ENCODE results near the gene MIB2.

The MIB2 gene

DNA sequence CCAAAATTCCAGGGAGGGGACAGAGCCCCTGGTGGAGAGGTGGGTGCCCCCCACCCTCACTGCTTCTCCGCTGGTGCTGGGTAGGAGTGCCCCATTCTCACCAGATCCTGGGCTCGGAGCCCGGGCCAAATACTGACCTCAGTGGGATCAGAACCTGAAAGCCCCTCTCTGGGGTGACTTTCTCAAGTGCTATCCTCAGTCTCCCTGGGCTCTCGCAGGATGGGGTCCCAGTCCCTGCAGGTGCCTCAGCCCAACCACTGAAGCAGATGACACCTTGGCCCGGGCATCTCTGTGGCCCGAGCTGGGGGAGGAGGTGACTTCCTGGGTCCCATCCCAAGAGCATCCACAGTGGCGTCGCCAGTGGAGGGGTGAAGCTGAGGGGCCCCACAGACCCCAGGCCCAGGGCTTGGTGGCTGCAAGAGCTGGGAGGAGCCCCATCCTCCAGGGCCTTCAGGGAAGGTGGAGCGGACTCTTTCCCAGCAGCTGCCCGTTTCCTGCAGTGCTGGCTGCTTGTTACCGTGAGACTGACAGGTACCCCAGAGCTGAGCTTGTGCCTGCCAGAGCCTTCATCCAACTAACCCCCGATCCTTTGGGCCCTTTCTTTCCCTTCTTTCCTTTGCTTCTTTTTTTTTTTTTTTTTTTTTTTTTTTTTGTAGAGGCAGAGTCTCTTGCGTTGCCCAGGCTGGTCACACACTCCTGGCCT lies 11.5 kb upstream of the MIB2 start:
- ATAC-seq = no peak
- peak overlapping the region; percentile 74 for H3K27ac Mint-ChIP-seq
- H3K9me3 Mint-ChIP-seq = no peaks in the 10 kb centered on the region
- H3K27me3 Mint-ChIP-seq = peaks cover 13% of the 10 kb centered on the region
- H3K4me3 Mint-ChIP-seq = no peak overlapping the region
- peaks cover 44% of the 10 kb centered on the region for H3K4me1 Mint-ChIP-seq
- H3K36me3 Mint-ChIP-seq = no peaks in the 10 kb centered on the region

DNA sequence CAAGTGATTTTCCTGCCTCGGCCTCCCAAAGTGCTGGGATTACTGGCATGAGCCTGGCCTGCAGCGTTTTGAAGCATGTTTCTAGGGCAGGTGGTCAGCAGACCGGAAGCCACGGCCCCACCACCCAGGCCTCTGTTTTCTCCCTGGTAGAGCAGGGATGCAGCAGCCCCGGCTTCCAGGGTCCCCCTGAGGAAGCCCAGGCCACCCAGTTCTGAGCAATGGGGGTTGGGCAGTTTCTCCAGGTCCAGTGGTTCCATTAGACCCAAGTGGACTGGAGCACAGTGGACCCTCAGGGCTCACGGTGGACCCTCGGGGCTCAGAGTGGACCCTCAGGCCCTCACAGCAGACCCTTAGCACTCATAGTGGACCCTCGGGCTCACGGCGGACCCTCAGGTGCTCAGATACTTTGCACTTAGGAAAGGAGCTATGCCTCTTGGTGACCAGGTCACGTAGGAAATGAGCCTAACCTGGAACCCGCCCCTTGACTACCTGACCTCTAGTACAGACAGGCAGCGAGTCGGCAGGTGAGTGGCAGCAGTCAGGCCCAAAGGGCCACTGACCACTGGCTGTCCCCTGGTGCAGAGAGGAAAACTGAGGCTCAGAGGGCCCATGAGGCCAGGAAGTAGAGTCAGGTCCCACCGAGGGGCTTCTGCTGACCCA lies 10.8 kb upstream of the MIB2 start:
- peaks cover 40% of the 10 kb centered on the region for H3K4me1 Mint-ChIP-seq
- H3K27me3 Mint-ChIP-seq = peaks cover 8% of the 10 kb centered on the region
- H3K36me3 Mint-ChIP-seq = no peaks in the 10 kb centered on the region
- H3K27ac Mint-ChIP-seq = peak overlapping the region; percentile 74
- no peak for ATAC-seq
- no peak overlapping the region for H3K4me3 Mint-ChIP-seq
- H3K9me3 Mint-ChIP-seq = no peaks in the 10 kb centered on the region

DNA sequence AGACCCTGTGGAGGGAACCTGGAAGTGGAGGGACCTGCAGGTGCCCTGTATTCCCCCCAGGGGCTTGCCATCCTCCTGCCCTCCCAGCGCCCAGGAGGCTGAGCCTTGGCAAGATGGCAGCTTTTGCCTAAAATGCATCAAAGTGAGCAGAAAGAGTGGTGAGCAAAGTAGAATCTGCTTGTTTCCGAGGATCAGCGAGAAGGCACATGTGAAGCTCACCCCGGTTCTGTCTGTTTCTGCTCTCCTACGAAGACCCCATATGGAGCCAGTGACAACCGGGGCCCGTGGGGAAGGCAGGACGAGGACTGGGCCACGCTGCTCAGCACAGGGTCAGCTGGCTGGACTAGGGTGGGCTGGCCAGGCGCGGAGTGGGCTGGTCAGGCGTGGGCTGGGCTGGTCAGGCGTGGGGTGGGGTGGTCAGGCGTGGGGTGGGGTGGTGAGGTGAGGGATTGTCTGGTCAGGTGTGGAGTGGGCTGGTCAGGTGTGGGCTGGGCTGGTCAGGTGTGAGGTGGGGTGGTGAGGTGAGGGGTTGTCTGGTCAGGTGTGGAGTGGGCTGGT lies 10.2 kb upstream of the MIB2 start:
- Mint-ChIP-seq H3K36me3 (no peaks in the 10 kb centered on the region), H3K4me1 (peaks cover 40% of the 10 kb centered on the region), H3K27me3 (peaks cover 8% of the 10 kb centered on the region), H3K27ac (peak overlapping the region; percentile 74), H3K4me3 (no peak overlapping the region), H3K9me3 (no peaks in the 10 kb centered on the region)
- no peak for ATAC-seq

DNA sequence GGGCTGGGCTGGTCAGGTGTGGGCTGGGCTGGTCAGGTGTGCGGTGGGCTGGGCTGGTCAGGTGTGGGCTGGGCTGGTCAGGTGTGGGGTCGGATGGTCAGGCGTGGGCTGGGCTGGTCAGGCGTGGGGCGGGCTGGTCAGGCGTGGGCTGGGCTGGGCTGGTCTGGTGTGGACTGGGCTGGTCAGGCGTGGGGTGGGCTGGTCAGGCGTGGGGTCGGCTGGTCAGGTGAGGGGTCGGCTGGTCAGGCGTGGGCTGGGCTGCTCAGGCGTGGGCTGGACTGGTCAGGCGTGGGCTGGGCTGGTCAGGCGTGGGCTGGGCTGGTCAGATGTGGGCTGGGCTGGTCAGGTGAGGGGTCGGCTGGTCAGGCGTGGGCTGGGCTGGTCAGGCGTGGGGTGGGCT lies 9.6 kb upstream of the MIB2 start:
- no peak for ATAC-seq
- no peak overlapping the region for H3K4me3 Mint-ChIP-seq
- no peak overlapping the region for H3K27ac Mint-ChIP-seq
- H3K27me3 Mint-ChIP-seq = peaks cover 8% of the 10 kb centered on the region
- no peaks in the 10 kb centered on the region for H3K36me3 Mint-ChIP-seq
- peaks cover 43% of the 10 kb centered on the region for H3K4me1 Mint-ChIP-seq
- H3K9me3 Mint-ChIP-seq = no peaks in the 10 kb centered on the region

DNA sequence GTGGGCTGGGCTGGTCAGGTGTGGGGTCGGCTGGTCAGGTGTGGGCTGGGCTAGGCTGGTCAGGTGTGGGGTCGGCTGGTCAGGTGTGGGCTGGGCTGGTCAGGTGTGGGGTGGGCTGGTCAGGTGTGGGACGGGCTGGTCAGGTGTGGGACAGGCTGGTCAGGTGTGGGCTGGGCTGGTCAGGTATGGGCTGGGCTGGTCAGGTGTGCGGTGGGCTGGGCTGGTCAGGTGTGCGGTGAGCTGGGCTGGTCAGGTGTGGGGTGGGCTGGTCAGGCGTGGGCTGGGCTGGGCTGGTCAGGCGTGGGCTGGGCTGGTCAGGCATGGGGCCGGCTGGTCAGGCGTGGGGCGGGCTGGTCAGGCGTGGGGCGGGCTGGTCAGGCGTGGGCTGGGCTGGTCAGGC lies 9.1 kb upstream of the MIB2 start:
- H3K27ac Mint-ChIP-seq = peak overlapping the region; percentile 91
- H3K4me3 Mint-ChIP-seq = no peak overlapping the region
- H3K36me3 Mint-ChIP-seq = no peaks in the 10 kb centered on the region
- H3K4me1 Mint-ChIP-seq = peaks cover 45% of the 10 kb centered on the region
- H3K9me3 Mint-ChIP-seq = no peaks in the 10 kb centered on the region
- ATAC-seq = no peak
- peaks cover 8% of the 10 kb centered on the region for H3K27me3 Mint-ChIP-seq

DNA sequence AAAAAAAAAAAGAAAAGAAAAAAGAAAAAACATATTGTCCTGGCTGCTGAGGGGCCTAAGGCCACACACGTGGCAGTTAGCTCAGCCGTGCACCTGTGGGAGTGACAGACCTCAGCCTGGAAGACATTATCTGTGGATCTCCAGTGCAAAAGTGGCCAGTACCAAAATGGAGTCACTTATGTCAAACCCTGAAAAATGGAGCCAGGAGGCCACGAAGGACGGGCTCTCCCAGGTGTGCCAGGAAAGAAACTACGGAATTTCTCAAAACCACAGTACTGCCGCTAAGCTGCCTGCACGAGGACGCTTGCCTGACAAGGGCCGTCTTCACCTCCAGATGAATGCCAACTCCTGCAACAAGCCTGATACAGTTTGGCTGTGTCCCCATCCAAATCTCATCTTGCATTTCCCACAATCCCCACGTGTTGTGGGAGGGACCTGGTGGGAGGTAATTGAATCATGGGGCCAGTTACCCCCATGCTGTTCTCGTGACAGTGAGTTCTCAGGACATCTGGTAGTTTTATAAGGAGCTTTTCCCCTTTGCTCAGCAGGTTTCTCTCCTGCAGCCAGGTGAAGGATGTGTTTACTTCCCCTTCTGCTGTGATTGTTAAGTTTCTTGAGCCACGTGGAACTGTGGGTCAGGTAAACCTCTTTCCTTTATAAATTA lies 5.3 kb upstream of the MIB2 start:
- H3K27me3 Mint-ChIP-seq = peaks cover 3% of the 10 kb centered on the region
- no peak overlapping the region for H3K4me3 Mint-ChIP-seq
- ATAC-seq = no peak
- no peaks in the 10 kb centered on the region for H3K36me3 Mint-ChIP-seq
- peaks cover 41% of the 10 kb centered on the region for H3K4me1 Mint-ChIP-seq
- H3K9me3 Mint-ChIP-seq = no peaks in the 10 kb centered on the region
- H3K27ac Mint-ChIP-seq = no peak overlapping the region

DNA sequence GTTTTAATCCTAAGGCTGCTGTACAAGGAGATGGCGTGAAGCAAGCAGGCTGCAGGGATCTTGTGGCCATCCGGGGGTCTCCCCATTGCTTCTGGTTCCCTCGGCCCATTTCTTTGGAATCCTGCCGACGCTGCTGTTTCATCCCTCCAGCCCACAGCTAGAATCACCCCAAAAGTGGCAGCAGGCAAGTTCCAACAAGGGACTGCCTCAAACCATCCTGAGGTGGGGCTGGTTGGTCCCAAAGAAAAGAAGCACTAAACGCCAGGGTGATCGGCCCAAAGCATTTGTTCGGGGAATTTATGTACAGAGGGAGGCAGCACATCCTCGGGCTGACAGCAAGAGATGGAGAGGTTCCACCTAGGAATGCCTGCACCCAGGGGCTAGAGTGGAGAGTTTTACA lies 4.5 kb upstream of the MIB2 start:
- Mint-ChIP-seq H3K4me1 (peaks cover 42% of the 10 kb centered on the region), H3K36me3 (no peaks in the 10 kb centered on the region), H3K9me3 (no peaks in the 10 kb centered on the region), H3K27me3 (no peaks in the 10 kb centered on the region), H3K27ac (no peak overlapping the region), H3K4me3 (no peak overlapping the region)
- no peak for ATAC-seq

DNA sequence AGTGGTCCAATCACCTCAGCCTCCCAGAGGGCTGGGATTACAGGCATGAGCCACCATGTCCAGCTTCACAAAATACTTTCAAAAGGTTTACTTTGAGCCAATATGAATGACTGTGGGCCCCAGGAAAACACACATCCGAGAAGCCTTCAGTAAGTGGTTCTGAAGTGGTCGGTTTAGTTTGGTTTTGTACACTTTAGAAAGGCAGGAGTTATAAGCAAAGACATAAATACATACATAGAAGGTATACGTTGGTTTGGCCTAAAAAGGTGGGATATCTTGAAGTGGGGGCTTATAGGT lies 3.2 kb upstream of the MIB2 start:
- no peak overlapping the region for H3K4me3 Mint-ChIP-seq
- H3K27ac Mint-ChIP-seq = no peak overlapping the region
- no peaks in the 10 kb centered on the region for H3K27me3 Mint-ChIP-seq
- no peaks in the 10 kb centered on the region for H3K36me3 Mint-ChIP-seq
- no peak for ATAC-seq
- H3K9me3 Mint-ChIP-seq = no peaks in the 10 kb centered on the region
- H3K4me1 Mint-ChIP-seq = peaks cover 44% of the 10 kb centered on the region

DNA sequence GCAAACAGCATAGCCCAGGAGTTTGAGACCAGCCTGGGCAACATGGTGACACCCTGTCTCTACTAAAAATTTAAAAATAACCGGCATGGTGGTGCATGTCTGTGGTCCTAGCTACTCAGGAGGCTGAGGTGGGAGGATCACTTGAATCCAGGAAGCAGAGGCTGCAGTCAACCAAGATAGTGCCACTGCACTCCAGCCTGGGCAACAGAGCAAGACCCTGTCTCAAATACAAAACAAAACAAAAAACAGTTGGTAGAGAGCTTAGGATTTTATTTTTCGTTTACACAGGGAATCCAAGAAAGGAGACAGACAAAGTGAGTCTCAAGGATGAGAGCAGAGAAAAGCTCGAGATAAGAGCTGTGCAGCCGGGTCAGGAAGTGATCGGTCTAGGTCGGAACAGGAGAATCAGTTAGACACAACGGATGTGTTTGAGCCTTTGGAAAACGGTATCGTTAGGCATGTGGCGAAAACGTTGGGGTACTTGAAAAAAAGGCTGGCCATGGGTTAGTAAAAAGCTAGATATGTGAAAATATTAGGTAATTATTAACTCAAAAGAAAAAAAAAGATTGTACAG lies 1.7 kb upstream of the MIB2 start:
- peak overlapping the region; percentile 53 for H3K4me3 Mint-ChIP-seq
- H3K36me3 Mint-ChIP-seq = no peaks in the 10 kb centered on the region
- no peaks in the 10 kb centered on the region for H3K27me3 Mint-ChIP-seq
- ATAC-seq = no peak
- peaks cover 43% of the 10 kb centered on the region for H3K4me1 Mint-ChIP-seq
- H3K27ac Mint-ChIP-seq = no peak overlapping the region
- no peaks in the 10 kb centered on the region for H3K9me3 Mint-ChIP-seq

DNA sequence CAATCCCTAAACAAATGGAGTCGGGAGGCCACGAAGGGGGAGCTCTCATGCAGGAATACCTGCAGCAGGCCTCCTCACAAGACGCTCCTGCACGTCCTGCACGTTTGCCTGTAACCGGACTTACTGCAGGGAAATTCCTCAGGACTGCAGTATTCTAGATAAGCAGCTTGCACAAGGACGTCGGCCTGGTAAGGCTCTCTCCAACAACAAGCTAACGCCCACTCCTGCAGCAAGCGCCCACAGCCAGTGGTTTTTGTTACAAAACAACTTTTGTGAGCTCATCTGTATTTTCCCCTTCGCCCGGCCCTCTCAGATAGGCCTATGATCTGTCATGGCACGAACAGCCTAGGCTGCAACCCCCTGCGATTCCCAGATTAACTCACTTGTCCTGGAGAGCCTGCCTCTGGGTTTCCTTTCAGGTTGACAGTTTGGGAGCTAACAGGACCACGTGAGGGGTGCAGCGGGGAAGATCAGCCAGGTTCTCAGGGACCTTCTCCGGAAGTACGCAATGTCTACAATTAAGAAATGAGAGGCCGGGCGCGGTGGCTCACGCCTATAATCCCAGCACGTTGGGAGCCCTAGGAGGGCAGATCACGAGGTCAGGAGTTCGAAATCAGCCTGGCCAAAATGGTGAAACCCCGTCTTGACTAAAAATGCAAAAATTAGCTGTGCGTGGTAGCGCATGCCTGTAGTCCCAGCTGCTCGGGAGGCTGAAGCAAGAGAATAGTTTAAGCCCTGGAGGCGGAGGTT lies 921 bp upstream of the MIB2 start:
- no peaks in the 10 kb centered on the region for H3K36me3 Mint-ChIP-seq

DNA sequence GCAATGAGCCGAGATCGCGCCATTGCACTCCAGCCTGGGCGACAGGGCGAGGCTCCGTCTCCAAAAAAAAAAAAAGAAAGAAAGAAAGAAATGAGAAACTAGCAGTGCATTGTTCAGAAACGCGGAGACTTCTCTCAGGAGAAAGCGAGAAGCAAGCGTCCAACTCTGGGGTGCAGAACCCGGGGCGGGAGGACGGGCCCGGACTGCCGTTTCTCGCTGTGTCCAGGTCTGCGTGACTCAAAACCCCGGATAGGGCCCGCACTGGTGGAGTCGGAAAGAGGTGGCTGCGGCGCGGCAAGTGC lies 395 bp upstream of the MIB2 start:
- Mint-ChIP-seq H3K27ac (peak overlapping the region; percentile 95), H3K36me3 (no peaks in the 10 kb centered on the region), H3K4me3 (peak overlapping the region; percentile 96), H3K27me3 (no peaks in the 10 kb centered on the region), H3K9me3 (no peaks in the 10 kb centered on the region), H3K4me1 (peaks cover 43% of the 10 kb centered on the region)
- no peak for ATAC-seq

More for the DNA sequence above, 921 bp upstream of the MIB2 start:
- no peaks in the 10 kb centered on the region for H3K9me3 Mint-ChIP-seq
- H3K27ac Mint-ChIP-seq = peak overlapping the region; percentile 95
- peak overlapping the region; percentile 96 for H3K4me3 Mint-ChIP-seq
- no peak for ATAC-seq
- no peaks in the 10 kb centered on the region for H3K27me3 Mint-ChIP-seq
- H3K4me1 Mint-ChIP-seq = peaks cover 43% of the 10 kb centered on the region

DNA sequence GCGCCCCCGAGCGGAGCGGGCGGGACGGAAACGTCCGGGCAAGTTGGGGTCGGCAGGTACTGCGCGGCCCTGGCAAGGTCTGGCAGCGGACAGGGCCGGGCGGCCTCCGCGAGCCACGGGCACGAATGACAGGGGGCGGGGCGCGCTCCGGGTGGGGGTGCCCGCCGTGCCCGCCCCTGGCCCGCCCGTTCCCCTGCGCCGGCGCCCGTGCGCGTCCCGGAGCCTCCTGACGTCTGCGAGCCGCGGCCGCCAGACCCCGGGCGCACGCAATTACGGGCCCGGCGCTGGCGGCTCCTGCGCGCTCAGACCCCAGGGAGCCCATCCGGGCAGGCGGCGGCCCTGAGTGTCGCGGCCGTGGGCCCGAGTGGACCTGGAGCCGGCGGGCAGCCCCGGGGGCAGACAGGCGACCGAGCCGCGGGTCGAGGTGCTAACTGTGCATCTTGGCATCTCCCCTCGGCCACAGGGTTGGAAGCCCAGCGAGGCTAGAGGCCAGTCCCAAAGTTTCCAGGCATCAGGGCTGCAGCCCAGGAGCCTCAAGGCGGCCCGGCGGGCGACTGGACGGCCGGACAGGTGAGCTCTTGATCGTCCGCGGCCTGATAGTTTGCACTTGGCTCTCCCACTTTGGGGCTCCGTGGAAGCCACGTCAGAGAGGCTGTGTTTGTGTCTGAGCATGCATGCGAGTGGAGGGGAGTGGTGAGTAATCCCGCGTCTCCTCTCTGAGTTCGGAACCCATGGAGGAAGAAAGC lies 918 bp downstream of the MIB2 start:
- H3K27ac Mint-ChIP-seq = peak overlapping the region; percentile 95
- peaks cover 32% of the 10 kb centered on the region for H3K4me1 Mint-ChIP-seq
- H3K27me3 Mint-ChIP-seq = no peaks in the 10 kb centered on the region
- ATAC-seq = peak; percentile 51
- no peaks in the 10 kb centered on the region for H3K36me3 Mint-ChIP-seq
- H3K9me3 Mint-ChIP-seq = no peaks in the 10 kb centered on the region
- peak overlapping the region; percentile 77 for H3K4me3 Mint-ChIP-seq

DNA sequence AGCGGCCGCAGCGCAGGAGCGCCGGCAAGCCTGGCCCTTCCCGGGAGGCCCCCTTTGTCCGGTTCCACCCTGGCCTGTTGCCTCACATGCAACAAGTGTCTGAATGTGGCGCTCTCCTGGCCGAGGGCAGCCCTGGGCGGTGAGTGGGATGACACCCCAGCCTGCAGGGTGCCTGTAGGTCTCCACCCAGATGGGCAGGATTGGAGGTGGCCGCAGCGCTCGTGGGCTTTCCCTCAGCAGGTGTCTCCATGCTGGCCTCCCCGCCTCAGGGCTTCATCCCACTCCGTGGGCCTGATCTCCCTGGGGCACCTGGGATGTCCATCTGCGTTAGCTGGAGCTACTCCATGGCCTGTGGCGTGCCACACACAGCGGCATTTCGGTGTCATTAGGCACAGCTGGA lies 1.5 kb downstream of the MIB2 start:
- no peaks in the 10 kb centered on the region for H3K9me3 Mint-ChIP-seq
- H3K27me3 Mint-ChIP-seq = no peaks in the 10 kb centered on the region
- ATAC-seq = no peak
- peaks cover 32% of the 10 kb centered on the region for H3K4me1 Mint-ChIP-seq
- H3K36me3 Mint-ChIP-seq = no peaks in the 10 kb centered on the region
- H3K4me3 Mint-ChIP-seq = peak overlapping the region; percentile 77
- no peak overlapping the region for H3K27ac Mint-ChIP-seq

DNA sequence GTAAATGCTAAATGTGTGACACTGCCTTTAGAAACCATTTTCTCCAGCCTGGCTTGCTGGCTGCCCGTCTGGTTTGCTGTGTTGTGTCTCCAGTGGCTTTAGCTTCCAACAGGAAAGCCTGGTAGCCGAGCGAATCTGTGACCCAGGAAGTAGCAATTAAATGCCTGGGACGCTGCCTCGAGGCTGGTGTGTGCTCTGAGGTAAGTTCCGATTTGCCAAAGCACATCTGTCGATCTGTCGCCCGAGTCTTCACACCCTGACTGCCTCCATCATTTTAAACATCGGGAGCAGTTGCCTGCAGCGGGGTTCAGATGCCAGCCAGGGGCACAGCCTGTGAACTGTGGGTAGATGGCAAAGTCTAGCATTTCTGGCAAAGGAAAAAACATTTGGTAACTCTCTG lies 2.2 kb downstream of the MIB2 start:
- Mint-ChIP-seq H3K36me3 (no peaks in the 10 kb centered on the region), H3K4me1 (peaks cover 32% of the 10 kb centered on the region), H3K27ac (no peak overlapping the region), H3K9me3 (no peaks in the 10 kb centered on the region), H3K4me3 (peak overlapping the region; percentile 77), H3K27me3 (no peaks in the 10 kb centered on the region)
- ATAC-seq = no peak
